ENCODE data around the gene TMEM116.
A peak's percentile ranks its signal among the peaks of the same experiment; 100 is the strongest.

DNA sequence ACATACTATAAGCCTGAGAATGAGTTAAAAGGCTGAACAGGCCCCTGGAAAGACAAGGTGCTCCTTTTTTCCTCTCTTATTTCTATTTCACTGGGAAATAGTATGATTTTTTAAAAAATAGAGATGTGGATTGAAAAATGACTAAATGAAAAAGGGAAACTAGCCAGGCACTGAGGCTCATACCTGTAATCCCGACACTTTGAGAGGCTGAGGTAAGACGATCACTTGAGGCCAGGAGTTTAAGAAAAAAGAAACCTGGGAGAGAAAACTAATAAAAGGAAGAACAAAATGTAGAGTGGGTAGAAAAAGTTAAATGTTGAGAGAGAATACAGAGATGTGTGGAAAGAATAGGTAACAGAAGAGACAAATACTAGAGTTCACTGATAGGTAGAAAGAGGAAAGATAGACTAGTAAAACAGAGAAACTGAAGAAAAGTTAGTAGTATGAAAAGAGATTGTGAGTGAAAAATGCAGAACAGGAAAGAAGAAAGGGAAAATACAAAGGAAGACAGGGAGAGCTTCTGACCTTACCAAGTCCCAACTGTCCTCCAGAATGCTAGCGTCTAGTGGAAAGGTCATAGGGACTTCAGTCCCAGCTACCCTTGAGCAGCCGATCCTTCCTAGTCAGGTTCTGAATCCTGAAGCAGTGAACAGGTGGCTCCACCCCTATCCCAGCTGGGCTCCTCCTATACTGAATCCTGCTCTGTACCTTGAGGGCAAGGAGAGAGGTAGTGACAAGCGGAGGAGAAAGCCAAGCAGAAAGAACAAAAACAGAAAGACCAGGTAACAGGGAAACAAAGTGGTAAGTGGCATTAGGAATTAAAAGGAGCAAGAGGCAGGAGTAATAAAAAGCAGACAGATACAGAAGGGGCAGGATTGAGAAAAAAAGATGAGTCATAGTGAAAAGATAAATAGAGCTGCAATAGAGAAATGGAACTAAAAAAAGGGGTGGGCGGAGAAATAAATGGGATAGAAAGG lies 7.3 kb downstream of the TMEM116 start:
- TF ChIP-seq, protein P1, sequence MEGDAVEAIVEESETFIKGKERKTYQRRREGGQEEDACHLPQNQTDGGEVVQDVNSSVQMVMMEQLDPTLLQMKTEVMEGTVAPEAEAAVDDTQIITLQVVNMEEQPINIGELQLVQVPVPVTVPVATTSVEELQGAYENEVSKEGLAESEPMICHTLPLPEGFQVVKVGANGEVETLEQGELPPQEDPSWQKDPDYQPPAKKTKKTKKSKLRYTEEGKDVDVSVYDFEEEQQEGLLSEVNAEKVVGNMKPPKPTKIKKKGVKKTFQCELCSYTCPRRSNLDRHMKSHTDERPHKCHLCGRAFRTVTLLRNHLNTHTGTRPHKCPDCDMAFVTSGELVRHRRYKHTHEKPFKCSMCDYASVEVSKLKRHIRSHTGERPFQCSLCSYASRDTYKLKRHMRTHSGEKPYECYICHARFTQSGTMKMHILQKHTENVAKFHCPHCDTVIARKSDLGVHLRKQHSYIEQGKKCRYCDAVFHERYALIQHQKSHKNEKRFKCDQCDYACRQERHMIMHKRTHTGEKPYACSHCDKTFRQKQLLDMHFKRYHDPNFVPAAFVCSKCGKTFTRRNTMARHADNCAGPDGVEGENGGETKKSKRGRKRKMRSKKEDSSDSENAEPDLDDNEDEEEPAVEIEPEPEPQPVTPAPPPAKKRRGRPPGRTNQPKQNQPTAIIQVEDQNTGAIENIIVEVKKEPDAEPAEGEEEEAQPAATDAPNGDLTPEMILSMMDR (conservative IDR thresholded peaks at IDR 0.05; ENCODE audit: low read depth, low read length), result no peak
- TF ChIP-seq RCOR1 (IDR thresholded peaks at IDR 0.05; ENCODE audit: insufficient replicate concordance, low read length), result no peak
- no peak for TF ChIP-seq POLR2A (IDR thresholded peaks at IDR 0.05; ENCODE audit: low read depth, low read length)
- no peak for TF ChIP-seq CEBPB (IDR thresholded peaks at IDR 0.05; ENCODE audit: low read depth, low read length)
- peak; percentile 85 for TF ChIP-seq FOS (IDR thresholded peaks at IDR 0.05; ENCODE audit: low read depth, low read length)
- TF ChIP-seq MXI1 (IDR thresholded peaks at IDR 0.05; ENCODE audit: borderline replicate concordance, low read depth, low read length), result no peak
- no peak for TF ChIP-seq SMC3 (IDR thresholded peaks at IDR 0.05; ENCODE audit: low read depth, low read length)
- TF ChIP-seq, protein P2, sequence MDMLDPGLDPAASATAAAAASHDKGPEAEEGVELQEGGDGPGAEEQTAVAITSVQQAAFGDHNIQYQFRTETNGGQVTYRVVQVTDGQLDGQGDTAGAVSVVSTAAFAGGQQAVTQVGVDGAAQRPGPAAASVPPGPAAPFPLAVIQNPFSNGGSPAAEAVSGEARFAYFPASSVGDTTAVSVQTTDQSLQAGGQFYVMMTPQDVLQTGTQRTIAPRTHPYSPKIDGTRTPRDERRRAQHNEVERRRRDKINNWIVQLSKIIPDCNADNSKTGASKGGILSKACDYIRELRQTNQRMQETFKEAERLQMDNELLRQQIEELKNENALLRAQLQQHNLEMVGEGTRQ (IDR thresholded peaks at IDR 0.05; ENCODE audit: low read depth, low read length), result no peak
- TF ChIP-seq MAFK (IDR thresholded peaks at IDR 0.05; ENCODE audit: low read depth, low read length), result peak; percentile 45; the same call in 1 of the 2 replicates
